ENCODE results near the gene TDRD5.
A peak's percentile ranks its signal among the peaks of the same experiment; 100 is the strongest.

TDRD5 gene

GRCh38 chr1:179587336-179587735, 4.3 kb upstream of the TDRD5 start:
- no peak overlapping the region for H3K27ac ChIP-seq
- TF ChIP-seq CTCF (IDR thresholded peaks at IDR 0.05) (no peak), ZFX (IDR thresholded peaks at IDR 0.05; ENCODE audit: borderline replicate concordance) (no peak)

- TF ChIP-seq ZFX (IDR thresholded peaks at IDR 0.05; ENCODE audit: borderline replicate concordance) (no peak), CTCF (IDR thresholded peaks at IDR 0.05) (no peak)
- no peak overlapping the region for H3K27ac ChIP-seq
Measured at GRCh38 chr1:179588425-179589024, 3.1 kb upstream of the TDRD5 start.

GRCh38 chr1:179589509-179589908, 2.1 kb upstream of the TDRD5 start:
- TF ChIP-seq CTCF (IDR thresholded peaks at IDR 0.05) (no peak), ZFX (IDR thresholded peaks at IDR 0.05; ENCODE audit: borderline replicate concordance) (no peak)
- no peak overlapping the region for H3K27ac ChIP-seq

GRCh38 chr1:179590671-179591070, 961 bp upstream of the TDRD5 start:
- TF ChIP-seq ZFX (IDR thresholded peaks at IDR 0.05; ENCODE audit: borderline replicate concordance) = no peak
- TF ChIP-seq CTCF (IDR thresholded peaks at IDR 0.05) = no peak
- no peak overlapping the region for H3K27ac ChIP-seq

- peak overlapping the region; percentile 19; the same call in 1 of the 2 replicates for H3K27ac ChIP-seq
Measured at GRCh38 chr1:179591253-179591591, 410 bp upstream of the TDRD5 start.

GRCh38 chr1:179598631-179599030, 7.0 kb downstream of the TDRD5 start:
- no peak for TF ChIP-seq CTCF (IDR thresholded peaks at IDR 0.05)
- no peak for TF ChIP-seq ZFX (IDR thresholded peaks at IDR 0.05; ENCODE audit: borderline replicate concordance)
- no peak overlapping the region for H3K27ac ChIP-seq

More at GRCh38 chr1:179591253-179591591, 410 bp upstream of the TDRD5 start:
- TF ChIP-seq CTCF (IDR thresholded peaks at IDR 0.05) = no peak
- no peak for TF ChIP-seq ZFX (IDR thresholded peaks at IDR 0.05; ENCODE audit: borderline replicate concordance)

GRCh38 chr1:179599623-179600249, 8.1 kb downstream of the TDRD5 start:
- no peak overlapping the region for H3K27ac ChIP-seq
- TF ChIP-seq ZFX (IDR thresholded peaks at IDR 0.05; ENCODE audit: borderline replicate concordance) (no peak), CTCF (IDR thresholded peaks at IDR 0.05) (peak; percentile 90)

Data from 22Rv1 (cell line).